GM18508 (cell line): ENCODE data around the gene TNP2.
"Not testable (repeated sequence)": the region's sequence is repeated elsewhere in the genome, so short reads cannot be mapped to it uniquely, and the experiment has no call there.

Experiments
- ATAC-seq: cut with Tn5 transposase; IDR thresholded peaks from one replicate; pipeline ENCODE4 v1.9.1; 2021; ENCODE audit warnings: moderate number of reproducible peaks; ENCODE audit not compliant: insufficient read depth, unreplicated experiment

TNP2 gene

DNA sequence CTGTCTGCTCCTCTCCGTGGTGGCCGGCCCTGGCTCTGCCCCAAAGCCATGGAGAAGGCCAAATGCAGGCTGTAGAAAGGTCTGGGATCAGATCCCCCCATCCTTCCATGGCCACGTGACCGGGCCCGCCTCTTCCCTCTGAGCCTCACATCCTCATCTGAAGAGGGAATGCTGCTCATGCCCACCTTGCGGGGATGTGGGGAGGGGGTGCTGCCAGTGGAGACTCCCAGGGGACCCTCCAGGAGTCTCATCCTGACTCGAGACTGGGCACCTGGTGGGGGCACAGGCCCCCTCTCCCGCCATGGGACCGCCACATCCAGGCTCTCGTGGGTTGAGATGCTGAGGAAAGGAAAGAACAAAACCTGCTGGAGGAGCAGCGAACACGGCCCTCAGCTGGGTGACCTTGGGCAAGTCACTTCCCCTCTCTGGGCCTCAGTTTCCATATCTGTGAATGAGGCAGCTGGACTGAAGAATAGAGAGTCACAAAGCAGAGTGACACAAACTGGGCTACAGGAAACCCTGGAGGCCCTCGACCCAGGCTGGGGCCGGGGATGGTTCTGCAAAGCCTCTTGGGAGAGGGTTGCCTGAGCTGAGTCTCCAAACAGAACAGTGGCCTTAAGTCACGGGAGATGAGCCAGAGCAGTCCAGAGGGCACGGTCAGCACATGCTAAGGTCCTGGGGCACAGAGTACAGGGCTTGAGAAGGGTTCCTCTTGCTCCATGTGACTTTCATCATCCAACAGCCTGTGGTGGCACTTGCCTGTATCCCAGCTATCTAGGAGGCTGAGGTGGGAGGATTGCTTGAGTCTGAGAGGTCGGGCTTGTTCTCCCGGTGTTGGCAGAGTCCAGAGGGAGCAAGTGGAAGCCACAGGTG lies 43.2 kb downstream of the TNP2 start:
- ATAC-seq: no peak

DNA sequence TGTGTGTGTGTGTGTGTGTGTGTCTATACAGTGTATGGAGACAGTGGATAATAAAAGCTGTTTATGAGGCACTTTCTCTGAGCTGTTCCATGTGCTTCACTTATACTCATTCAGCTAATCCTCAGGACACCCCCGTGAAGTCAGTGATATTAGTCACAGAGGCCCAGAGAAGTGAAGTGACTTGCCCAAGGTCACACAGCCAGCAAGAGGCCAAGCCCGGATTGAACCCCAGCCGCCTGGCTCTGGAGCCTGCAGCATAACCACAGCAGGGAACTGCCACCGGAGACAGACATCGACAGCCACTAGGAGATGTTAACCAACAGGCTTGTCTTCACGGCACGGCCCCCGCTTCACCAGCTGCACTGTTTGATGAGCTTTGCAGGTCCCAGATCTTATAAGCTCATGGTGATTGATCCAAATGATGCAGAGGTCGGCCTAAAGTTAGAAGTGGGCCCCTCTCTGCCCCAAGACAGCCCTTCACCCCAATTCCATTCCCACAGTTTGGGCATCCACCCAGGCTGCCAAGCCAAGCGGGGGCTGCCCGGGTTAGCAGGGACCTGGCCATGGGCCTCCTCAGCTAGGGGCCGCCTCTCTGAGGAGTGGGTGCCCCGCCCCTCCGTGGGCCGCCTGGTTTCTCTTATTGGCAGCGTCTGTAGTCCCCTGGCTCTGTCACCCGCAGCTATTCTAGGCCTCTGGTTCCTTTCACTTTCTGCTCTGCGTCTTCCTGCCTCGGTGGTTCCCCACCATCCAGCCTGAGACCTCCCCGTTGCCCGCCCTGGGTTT lies 44.0 kb downstream of the TNP2 start:
- peak; percentile 77 for ATAC-seq

DNA sequence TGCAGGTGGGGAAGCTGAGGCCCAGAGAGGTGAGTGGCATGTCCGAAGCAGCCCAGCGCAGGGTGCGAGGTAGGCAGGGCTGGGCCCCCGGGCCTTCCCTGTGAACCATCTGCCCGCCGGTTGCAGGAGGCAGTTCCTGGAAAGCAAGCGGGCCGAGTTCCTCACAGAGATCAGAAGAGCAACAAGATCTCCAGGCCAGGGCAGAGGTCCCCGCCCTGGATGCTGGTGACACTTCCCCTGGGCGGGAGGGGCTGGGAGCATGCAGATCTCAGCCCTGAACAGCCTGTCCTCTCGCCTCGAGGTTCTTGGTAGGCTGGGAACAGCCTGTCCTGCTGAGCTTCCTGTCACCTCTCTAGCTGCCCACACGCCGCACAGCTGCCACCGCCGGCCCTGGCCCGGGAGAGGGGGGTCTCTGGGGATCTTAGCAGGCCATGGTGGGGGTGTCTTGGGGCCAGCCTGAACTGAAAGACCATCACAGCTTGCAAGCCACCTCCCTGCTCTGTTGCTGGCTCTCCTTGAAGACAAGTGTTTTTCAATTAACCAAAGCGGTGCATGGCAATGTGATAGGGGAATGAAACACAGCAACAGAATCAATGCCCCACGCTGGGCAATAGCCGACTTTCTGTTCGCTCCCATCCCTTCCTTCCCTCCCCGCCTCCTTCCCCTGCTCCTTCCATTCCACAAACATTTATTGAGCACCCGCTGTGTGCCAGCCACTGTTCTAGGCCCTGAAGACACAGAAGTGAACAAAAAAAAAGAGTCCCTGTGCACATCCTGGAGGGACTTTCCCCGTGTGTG lies 44.8 kb downstream of the TNP2 start:
- ATAC-seq: no peak

DNA sequence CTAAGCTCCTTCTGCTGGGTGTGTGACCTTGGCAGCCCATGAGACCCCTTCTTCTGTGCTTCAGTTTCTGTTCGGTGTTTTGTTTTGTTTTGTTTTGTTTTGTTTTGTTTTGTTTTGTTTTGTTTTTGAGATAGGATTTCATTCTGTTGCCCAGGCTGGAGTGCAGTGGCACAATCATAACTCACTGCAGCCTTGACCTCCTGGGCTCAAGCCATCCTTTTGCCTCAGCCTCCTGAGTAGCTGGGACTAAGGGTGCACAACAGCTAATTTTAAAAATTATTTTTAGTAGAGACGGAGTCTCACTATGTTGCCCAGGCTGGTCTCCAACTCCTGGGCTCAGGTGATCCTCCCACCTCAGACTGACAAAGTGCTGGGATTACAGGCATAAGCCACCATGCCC lies 48.6 kb downstream of the TNP2 start:
- ATAC-seq: not testable (repeated sequence)

DNA sequence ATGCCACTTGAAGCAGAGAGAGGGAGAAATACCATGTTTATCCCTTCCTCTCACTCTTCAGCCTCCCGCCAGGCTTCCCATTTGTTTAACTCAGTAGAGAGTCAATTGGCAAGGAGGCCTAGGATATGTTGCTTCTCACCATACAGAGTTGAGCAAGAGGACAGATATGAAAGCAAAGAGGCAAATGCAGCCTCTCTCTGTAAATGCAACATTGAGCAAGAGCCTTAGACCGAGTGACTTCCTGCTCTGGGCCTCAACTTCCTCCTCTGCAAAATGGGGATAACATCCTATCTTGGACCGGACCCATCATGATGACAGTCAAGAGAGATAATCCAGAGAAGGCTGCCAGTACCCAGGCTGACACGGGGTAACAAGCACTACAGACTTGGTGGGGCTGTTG lies 49.9 kb downstream of the TNP2 start:
- no peak for ATAC-seq

DNA sequence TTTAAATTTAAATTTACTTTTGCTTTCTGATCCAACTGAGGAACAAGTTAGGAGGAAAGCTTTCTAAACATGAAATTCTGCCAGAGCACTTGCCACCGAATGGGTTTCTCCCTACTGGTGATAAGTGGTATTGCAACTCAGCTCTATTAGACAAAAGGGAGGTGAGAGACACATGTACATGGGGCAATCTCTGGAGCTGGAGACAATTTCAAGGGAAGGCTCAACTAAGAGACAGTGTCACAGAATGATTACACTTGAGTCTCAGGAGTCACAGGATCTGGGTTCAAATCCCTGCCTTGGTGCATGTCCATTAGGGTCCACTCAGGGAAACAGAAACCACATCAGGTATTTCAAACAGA lies 50.5 kb downstream of the TNP2 start:
- no peak for ATAC-seq
